Panc1 (cell line): Measurements from ENCODE around the gene SUCO. TPM values are rescaled to one million over a fixed set of nuclear protein-coding genes. Genes with fewer than 3 reads are reported as not detected.

Experiments
- ATAC-seq: fragments of 200-7000 bp; cut with Tn5 transposase; 2 replicates; pipeline ENCODE4 v1.9.1; 2020; ENCODE audit warnings: mild to moderate bottlenecking, moderate library complexity
- BruUV-seq: library from RNA; stranded (reverse); fragments of 400-500 nt; replicated peaks from 2 replicates; lab custom pipeline; 2021; lab: Mats Ljungman, UMichigan
- CTCF ChIA-PET: fragments of 300-600 bp; sonication (Branson Sonifier 250); formaldehyde crosslinking; loops from one replicate; lab custom pipeline; 2022; ENCODE audit warnings: antibody characterized with exemption; lab: Charles Lee
- POLR2A ChIA-PET: fragments of 300-600 bp; sonication (Branson Sonifier 250); formaldehyde crosslinking; loops from one replicate; lab custom pipeline; 2022; ENCODE audit warnings: antibody characterized with exemption; lab: Charles Lee
- DNase-seq: peaks from one replicate; pipeline ENCODE4 v3.0.0-alpha.2; 2010; ENCODE audit warnings: low read depth, low spot score
- H3K27ac ChIP-seq: 2 replicates; pipeline ENCODE4 v1.5.1; 2011; ENCODE audit warnings: mild to moderate bottlenecking, low read length, inconsistent platforms
- H3K27me3 ChIP-seq: fragments of 200-500 bp; sonication (Bioruptor generic); 2 replicates; pipeline ENCODE4 v1.6.0; 2014; ENCODE audit warnings: low read length, inconsistent platforms; ENCODE audit not compliant: control insufficient read depth, insufficient read depth
- H3K36me3 ChIP-seq: fragments of 200-500 bp; sonication (Bioruptor generic); 2 replicates; pipeline ENCODE4 v1.5.1; 2014; ENCODE audit warnings: inconsistent platforms, mild to moderate bottlenecking, low read length, moderate library complexity; ENCODE audit not compliant: control insufficient read depth, insufficient read depth
- H3K4me1 ChIP-seq: 2 replicates; pipeline ENCODE4 v1.5.1; 2011; ENCODE audit warnings: inconsistent platforms, mild to moderate bottlenecking, low read length, moderate library complexity; ENCODE audit not compliant: control insufficient read depth, insufficient read depth
- H3K4me3 ChIP-seq, 2 experiments: 2 replicates each; pipeline ENCODE4 v1.5.1; 2011 to 2012; ENCODE audit warnings: low read depth in 2 of 2, low read length in 2 of 2, mild to moderate bottlenecking in 2 of 2, inconsistent platforms in 1 of 2, moderate library complexity in 1 of 2
- H3K9me3 ChIP-seq: fragments of 200-500 bp; sonication (Bioruptor generic); 2 replicates; pipeline ENCODE4 v1.5.1; 2014; ENCODE audit warnings: low read depth, mild to moderate bottlenecking, inconsistent platforms, low read length, moderate library complexity; ENCODE audit not compliant: control insufficient read depth, insufficient read depth
- CTCF ChIP-seq: fragments of 450-650 bp; IDR thresholded peaks from 2 replicates; pipeline ENCODE4 v1.5.1; 2017; ENCODE audit warnings: mild to moderate bottlenecking
- POLR2AphosphoS5 ChIP-seq: IDR thresholded peaks from 2 replicates; pipeline ENCODE4 v1.6.1; 2012; ENCODE audit warnings: mild to moderate bottlenecking, low read depth, low read length, moderate library complexity
- REST ChIP-seq, 2 experiments: IDR thresholded peaks; 2 replicates each; pipeline ENCODE4 v1.6.1; 2011 to 2012; ENCODE audit warnings: low read depth in 2 of 2, control low read depth in 1 of 2, low read length in 1 of 2, mild to moderate bottlenecking in 1 of 2, moderate library complexity in 1 of 2; ENCODE audit not compliant: insufficient read depth in 1 of 2
- SIN3A ChIP-seq: IDR thresholded peaks from 2 replicates; pipeline ENCODE4 v1.6.1; 2012; ENCODE audit warnings: low read depth, mild to moderate bottlenecking, low read length, moderate library complexity, borderline replicate concordance; ENCODE audit not compliant: insufficient read depth
- TCF7L2 ChIP-seq: IDR thresholded peaks from 2 replicates; pipeline ENCODE4 v1.6.1; 2011; ENCODE audit warnings: mild to moderate bottlenecking, low read depth, low read length, inconsistent platforms
- in situ Hi-C: cut with HindIII; loops from 2 replicates; pipeline ENCODE4 v1.10.0; 2016; ENCODE audit warnings: low sequenced_read_pairs, low pct_unique_long_range_greater_than_20kb
- intact Hi-C: fragments of 100-400 bp; cut with micrococcal nuclease; formaldehyde crosslinking; loops from one replicate; pipeline ENCODE4 v1.10.0; 2022; ENCODE audit not compliant: unreplicated experiment
- total RNA-seq: library from RNA; stranded (reverse); gene quantifications from one replicate; pipeline ENCODE4 v1.2.1, GENCODE V29; 2021; ENCODE audit not compliant: unreplicated experiment

The SUCO gene
- total RNA-seq, 1 experiment from 2014 or later: 31.3 TPM

GRCh38 chr1:172530000-172530399 is 3.0 kb upstream of the SUCO start:
- Histone ChIP-seq H3K4me1 (peaks cover 11% of the 10 kb centered on the region), H3K9me3 (no peaks in the 10 kb centered on the region), H3K36me3 (no peaks in the 10 kb centered on the region; the same call in 1 of the 2 replicates), H3K27me3 (no peaks in the 10 kb centered on the region), H3K4me3 (no peak overlapping the region), H3K27ac (no peak overlapping the region)
- intact Hi-C loops: loop anchor here (5.0 kb wide), 1 partner anchor 83 kb away; no protein-coding TSS in a partner anchor
- POLR2A ChIA-PET: no interaction called here
- no peak for TF ChIP-seq POLR2AphosphoS5
- TF ChIP-seq CTCF: no peak
- no peak for TF ChIP-seq SIN3A
- TF ChIP-seq REST (IDR thresholded peaks at IDR 0.05; ENCODE audit: insufficient read depth in 1 of 2, low read depth in 2 of 2, low read length in 1 of 2): no peak
- TF ChIP-seq TCF7L2: no peak
- DNase-seq: no peak
- no TSS peak for BruUV-seq
- CTCF ChIA-PET: no interaction called here
- in situ Hi-C loops: no loop called here
- no peak for ATAC-seq

GRCh38 chr1:172531412-172532182 is 1.4 kb upstream of the SUCO start:
- Histone ChIP-seq H3K36me3 (no peaks in the 10 kb centered on the region; the same call in 1 of the 2 replicates), H3K9me3 (no peaks in the 10 kb centered on the region), H3K4me1 (peaks cover 27% of the 10 kb centered on the region), H3K4me3 (peak overlapping the region; percentile 79 to 97), H3K27ac (peak overlapping the region; percentile 95), H3K27me3 (no peaks in the 10 kb centered on the region)
- CTCF ChIA-PET: interaction anchor here (0.6 kb wide), 1 partner anchor 188 kb away, joined by 5 read pairs; no protein-coding TSS in a partner anchor
- intact Hi-C loops: loop anchor here (5.0 kb wide), 1 partner anchor 84 kb away; no protein-coding TSS in a partner anchor
- ATAC-seq (no peak), DNase-seq (no peak)
- POLR2A ChIA-PET: interaction anchor here (0.6 kb wide), 1 partner anchor 38 kb away, joined by 3 read pairs; no protein-coding TSS in a partner anchor
- in situ Hi-C loops: no loop called here
- TSS peak; percentile 96 for BruUV-seq
- TF ChIP-seq POLR2AphosphoS5 (no peak), REST (IDR thresholded peaks at IDR 0.05; ENCODE audit: insufficient read depth in 1 of 2, low read depth in 2 of 2, low read length in 1 of 2) (no peak), CTCF (no peak), SIN3A (no peak), TCF7L2 (no peak)
